WI38 (cell line): ENCODE results near the gene LPIN2.

Experiments
- H3K4me3 ChIP-seq: 2 replicates; pipeline ENCODE4 v1.5.1; 2011; ENCODE audit warnings: low read depth, mild to moderate bottlenecking, control low read depth, low read length
- CTCF ChIP-seq: IDR thresholded peaks from 2 replicates; pipeline ENCODE4 v1.5.1; 2012; ENCODE audit warnings: low read depth, mild to moderate bottlenecking, control low read depth, low read length

The LPIN2 gene

GRCh38 chr18:3057526-3057925 is 44.6 kb upstream of the LPIN2 start:
- no peak for TF ChIP-seq CTCF
- H3K4me3 ChIP-seq: no peak overlapping the region

- TF ChIP-seq CTCF: no peak
- H3K4me3 ChIP-seq: no peak overlapping the region
Observed at GRCh38 chr18:3056311-3056710, 43.4 kb upstream of the LPIN2 start.

GRCh38 chr18:3055816-3056215 is 42.9 kb upstream of the LPIN2 start:
- H3K4me3 ChIP-seq: no peak overlapping the region
- no peak for TF ChIP-seq CTCF

GRCh38 chr18:3055186-3055728 is 42.3 kb upstream of the LPIN2 start:
- TF ChIP-seq CTCF: no peak
- no peak overlapping the region for H3K4me3 ChIP-seq

- H3K4me3 ChIP-seq: no peak overlapping the region
- no peak for TF ChIP-seq CTCF
Observed at GRCh38 chr18:3054780-3055179, 41.8 kb upstream of the LPIN2 start.

DNA sequence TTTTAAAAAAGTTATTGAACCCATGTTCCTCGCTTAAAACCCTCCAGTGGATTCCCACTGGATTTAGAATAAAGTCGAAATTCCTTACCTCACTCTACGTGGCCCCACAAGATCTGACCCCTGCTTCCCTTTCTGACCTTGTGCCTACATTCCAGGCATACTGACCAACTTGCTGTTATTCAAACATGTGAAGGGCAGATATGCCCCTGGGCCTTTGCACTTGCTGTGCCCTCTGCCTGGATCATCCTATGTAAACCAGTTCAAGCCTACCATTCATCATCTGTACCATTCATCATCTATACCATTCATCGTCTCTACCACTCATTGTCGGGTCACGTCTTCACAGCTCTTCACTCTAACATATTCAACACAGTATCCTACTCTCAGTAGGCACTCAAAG is 41.3 kb upstream of the LPIN2 start:
- no peak for TF ChIP-seq CTCF
- H3K4me3 ChIP-seq: no peak overlapping the region

DNA sequence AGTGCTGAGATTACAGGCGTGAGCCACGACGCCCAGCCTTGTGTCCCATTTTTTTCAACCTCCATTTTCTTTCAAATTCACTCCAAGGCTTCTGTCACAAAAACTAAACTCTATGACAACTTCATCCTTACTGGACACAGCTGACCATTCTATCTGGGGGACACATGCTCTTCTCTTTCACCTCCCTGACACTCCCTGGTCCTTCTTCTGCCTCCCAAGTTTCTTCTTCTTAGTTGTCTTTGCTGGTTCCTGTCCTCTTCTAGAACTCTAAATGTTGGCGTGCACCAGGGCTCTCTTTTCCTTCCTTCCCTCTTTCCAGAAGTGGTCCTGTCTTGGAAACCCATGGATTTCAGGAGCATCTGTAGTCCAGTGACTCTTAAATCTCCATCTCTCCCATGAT is 40.1 kb upstream of the LPIN2 start:
- no peak for TF ChIP-seq CTCF
- no peak overlapping the region for H3K4me3 ChIP-seq
